ENCODE results near the gene AKAP10.
"Not testable (repeated sequence)": the region's sequence is repeated elsewhere in the genome, so short reads cannot be mapped to it uniquely, and the experiment has no call there.

The AKAP10 gene

DNA sequence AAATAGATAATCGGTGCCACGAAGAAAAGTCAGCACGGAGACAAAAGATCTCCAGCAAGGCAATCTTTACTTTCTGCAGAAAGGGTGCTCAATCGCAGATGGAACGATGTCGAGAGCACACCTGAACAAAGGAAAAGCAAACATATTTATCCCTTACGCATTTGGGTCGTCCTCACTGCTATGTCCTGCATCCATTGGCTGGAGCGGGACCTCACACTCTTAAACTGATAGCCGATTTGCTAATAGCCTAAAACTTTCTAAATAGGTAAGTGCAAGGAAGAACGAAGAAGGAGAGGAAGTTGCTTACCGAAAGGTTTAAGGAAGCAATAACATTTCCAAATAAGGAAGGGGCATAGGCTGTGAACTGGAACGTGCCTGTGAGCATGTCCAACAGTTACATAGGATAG is 1.2 kb upstream of the AKAP10 start:
- DNase-seq = no peak

DNA sequence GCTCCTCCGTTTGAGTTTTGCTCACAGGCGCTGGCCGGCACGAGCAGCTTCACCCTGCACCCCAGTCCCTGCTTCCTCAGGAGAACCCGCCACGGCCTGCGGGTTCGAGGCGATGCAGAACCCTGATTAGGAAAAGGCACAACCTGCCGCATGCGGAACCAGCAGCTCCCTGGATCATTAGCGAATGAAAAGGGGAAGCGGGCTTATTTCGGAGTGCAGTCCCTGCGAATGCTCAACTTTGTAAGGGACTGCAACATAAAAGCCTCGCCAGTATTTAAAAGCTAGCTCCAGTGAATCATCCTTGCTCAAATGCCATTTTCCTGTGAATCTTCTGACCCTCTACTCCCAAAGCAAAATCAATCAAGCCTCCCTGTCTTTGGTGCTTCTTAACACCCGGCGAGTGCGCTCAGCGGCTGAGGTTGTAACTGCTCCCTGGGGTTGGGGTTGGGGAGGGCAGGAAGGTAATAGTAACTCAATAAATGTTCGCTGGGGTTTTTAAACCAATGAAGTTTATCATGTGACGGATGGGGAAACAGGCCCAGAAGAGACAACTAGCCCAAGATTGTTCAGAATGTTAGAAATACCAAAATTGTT is 678 bp upstream of the AKAP10 start:
- DNase-seq = no peak

DNA sequence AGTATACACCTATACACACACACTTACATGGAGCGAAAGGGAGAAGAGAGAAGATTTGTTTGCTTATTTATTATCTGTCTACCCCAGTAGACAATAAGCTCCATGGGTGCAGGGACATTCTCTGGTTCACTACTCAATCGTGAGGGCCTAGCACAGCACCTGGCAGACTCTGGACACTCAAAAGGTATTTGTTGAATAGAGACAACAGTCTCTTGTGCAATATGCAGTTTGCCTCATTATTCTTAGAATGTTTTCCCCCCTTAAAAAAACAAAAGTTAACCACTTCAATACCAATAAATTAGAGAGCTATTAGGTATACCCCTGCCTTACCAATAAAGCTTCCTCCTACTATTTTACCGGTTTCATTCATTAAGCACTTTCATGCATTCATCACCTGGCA is 2.0 kb downstream of the AKAP10 start:
- no peak for DNase-seq

DNA sequence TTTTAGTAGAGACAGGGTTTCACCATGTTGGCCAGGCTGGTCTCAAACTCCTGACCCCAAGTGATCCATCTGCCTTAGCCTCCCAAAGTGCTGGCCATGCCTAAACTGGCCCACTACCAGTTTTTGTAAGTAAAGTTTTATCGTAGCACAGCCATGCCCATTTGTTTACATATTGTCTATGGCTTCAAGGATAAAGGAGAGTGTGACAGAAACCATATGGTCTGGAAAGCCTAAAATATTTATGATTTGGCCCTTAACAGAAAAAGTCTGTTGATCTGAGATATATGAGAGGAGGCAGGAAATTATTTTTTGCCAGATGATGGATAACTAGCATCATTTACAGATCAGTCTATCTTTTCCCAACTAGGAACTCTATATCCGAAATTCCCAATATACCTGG is 4.5 kb downstream of the AKAP10 start:
- no peak for DNase-seq

DNA sequence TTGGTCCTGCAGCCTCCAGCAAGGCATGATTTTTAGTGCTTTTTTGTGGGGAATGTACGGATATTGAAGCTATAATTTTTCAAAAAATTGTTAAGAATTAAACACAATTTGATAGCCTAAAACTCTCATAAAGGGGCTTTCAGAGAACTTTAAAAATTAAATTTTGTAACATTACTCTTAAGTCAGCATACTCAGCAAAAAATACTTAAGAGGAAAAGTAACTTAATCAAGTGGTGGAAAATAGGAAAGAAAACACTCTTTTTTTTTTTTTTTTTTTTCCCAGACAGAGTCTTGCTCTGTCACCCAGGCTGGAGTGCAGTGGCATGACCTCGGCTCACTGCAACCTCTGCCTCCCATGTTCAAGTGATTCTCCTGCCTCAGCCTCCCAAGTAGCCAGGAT is 14.7 kb downstream of the AKAP10 start:
- DNase-seq = not testable (repeated sequence)

DNA sequence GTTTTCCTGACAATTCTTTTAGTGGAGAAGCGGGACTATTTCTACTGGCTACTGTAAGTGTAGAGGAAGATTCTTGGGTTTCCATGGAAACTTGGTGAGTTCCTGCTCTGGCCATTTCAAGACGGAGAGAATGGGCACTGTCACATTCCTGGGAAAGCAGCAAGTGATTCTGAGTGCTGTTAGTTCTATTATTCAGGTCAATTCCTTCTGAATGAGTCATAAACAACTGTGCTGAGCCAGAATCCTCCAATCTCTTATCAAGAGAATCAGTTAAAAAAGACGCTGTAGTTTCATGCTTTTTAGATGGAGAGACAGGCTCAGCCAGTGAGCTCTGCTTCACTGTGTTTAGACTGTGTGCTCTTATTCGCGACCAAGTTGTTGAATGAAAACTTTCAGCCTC is 19.6 kb downstream of the AKAP10 start:
- DNase-seq = no peak

DNA sequence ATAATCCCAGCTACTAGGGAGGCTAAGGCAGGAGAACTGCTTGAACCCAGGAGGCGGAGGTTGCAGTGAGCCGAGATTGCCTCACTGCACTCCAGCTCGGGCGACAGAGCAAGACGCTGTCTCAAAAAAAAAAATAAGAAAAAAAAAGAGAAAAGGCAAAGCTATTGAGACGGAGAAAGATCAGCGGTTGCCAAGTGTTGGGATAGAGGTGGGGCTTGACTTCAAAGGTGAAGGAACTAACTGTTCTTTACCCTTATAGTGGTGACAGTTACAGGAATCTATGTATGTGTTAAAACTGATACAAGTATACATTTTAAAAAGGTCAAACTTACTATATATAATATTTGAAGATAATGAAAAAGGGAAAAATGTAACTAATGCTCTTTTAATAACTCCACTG is 22.5 kb downstream of the AKAP10 start:
- no peak for DNase-seq

DNA sequence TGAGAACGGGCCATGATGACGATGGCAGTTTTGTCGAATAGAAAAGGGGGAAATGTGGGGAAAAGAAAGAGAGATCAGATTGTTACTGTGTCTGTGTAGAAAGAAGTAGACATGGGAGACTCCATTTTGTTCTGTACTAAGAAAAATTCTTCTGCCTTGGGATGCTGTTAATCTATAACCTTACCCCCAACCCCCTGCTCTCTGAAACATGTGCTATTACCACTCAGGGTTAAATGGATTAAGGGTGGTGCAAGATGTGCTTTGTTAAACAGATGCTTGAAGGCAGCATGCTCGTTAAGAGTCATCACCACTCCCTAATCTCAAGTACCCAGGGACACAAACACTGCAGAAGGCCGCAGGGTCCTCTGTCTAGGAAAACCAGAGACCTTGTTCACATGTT is 26.2 kb downstream of the AKAP10 start:
- DNase-seq = not testable (repeated sequence)

DNA sequence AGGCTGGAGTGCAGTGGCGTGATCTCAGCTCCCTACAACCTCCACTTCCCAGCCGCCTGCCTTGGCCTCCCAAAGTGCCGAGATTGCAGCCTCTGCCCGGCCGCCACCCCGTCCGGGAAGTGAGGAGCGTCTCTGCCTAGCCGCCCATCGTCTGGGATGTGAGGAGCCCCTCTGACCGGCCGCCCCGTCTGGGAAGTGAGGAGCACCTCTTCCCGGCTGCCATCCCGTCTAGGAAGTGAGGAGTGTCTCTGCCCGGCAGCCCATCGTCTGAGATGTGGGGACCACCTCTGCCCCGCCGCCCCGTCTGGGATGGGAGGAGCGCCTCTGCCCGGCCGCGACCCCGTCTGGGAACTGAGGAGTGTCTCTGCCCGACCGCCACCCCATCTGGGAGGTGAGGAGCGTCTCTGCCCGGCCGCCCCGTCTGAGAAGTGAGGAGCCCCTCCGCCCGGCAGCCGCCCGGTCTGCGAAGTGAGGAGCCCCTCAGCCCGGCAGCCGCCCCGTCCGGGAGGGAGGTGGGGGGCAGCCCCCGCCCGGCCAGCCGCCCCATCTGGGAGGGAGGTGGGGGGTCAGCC is 26.9 kb downstream of the AKAP10 start:
- not testable (repeated sequence) for DNase-seq

DNA sequence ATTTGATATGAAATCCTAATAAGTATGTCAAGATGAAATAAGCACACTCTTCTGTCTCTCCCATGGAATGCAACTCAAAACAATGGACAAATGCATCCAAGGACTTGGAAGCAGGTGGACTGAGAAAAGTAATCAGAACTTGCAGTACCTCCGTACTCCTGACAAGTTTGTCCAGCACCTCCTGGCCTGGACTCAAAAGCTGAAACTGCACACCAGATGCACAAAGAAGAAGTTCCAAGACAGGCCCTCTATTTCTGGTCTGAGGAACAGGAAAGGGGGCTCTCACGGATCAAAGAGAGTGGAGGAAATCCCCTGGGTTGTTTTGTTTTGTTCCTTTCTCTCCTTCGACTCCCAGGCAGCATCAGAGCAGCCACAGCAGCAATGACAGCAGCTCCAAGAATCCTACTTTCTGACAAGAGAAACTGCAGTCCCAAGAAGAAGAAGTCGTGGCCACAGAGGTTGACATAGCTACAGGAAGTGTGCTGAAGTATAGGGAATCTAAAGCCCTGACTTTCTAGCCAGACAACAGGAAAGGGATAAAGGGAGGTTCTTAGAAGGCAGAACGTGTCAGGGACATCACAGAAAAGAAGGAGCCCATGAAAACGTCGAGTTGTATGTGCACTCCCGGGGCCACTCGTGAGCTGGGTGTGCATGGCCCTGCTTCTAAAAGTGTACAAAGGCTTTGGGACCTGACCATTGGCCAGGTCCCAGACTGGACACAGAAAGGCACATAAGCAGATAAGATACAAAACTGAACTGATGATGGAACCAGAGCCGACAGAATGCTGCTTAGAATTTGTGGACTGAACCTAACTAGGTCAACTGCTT is 29.3 kb downstream of the AKAP10 start:
- no peak for DNase-seq

DNA sequence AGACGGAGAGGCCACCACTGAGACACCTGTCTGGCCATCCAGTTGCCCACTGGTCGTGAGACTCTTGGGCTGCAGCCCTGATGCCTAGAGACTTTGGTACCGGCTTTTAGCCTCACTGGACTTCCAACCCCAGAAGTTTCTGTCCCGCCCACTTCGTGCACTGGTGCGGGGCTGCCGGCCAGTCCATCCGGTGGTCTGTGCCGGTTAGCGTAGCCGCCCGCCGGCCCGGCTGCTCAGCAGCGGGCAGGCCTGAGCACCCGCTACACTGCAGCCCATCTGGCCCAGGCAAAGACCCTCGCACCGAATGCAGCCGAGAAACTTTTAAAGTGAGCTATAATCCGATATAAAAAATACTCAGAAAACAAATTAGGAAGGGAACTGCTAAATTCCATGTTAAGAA is 30.7 kb downstream of the AKAP10 start:
- no peak for DNase-seq

DNA sequence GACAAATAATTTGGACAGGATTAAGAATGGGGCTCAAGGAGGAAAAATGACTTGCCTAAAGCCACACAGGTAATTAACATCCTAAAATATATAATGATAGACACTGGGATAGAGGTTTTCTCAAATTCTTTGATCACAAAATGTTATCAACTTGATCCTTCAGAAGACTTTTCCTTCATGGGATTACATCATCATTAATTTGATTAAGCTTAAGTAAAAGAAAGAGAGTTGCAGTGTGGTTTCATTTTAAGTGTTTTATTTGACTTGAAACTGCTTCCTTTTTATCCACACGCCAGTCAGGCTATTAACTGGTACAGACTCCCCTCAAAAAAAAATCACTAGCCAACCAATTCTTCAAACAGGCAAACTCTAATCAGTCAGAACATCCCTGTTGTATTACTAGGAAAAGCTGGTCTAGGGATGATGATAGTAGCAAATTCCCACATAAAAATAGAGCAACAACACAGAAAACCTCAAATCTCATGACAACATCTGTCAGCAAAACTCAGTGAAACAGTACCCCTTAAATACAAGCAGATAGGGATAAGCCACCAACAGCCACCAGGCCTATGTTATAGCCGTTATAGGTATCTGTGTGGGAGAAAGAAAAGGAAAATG is 32.5 kb downstream of the AKAP10 start:
- no peak for DNase-seq

DNA sequence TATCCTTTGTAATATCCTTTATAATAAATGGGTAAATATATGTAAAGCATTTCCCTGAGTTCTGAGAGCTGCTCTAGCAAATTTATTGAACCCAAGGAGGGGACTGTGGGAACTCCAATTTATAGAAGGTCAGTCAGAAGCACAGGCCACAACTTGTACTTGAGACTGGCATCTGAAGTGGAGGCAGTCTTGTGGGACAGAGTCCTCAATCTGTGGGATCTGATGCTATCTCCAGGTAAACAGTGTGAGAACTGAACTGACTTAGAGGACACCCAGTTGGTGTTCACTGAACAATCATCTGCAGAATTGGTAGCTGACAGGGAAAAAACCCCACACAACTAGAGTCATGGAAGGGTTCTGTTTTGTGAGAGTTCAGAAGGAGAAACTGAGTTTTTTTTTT is 34.0 kb downstream of the AKAP10 start:
- no peak for DNase-seq

DNA sequence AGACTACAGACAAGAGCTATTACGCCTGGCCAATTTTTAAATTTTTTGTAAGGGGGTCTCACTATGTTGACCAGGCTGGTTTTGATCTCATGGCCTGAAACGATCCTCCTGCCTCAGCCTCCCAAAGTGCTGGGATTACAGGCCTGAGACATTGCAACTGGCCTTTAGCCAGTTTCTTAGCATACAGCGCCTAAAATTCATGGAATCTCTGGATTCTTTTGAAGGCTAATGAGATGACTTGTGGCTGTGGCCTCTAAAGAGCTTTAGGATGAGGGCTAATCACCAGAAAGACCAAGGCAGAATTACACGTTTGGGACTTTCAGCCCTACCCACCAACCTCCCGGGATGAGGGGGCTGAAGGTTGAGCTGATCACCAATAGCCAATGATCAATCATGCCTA is 34.6 kb downstream of the AKAP10 start:
- no peak for DNase-seq

DNA sequence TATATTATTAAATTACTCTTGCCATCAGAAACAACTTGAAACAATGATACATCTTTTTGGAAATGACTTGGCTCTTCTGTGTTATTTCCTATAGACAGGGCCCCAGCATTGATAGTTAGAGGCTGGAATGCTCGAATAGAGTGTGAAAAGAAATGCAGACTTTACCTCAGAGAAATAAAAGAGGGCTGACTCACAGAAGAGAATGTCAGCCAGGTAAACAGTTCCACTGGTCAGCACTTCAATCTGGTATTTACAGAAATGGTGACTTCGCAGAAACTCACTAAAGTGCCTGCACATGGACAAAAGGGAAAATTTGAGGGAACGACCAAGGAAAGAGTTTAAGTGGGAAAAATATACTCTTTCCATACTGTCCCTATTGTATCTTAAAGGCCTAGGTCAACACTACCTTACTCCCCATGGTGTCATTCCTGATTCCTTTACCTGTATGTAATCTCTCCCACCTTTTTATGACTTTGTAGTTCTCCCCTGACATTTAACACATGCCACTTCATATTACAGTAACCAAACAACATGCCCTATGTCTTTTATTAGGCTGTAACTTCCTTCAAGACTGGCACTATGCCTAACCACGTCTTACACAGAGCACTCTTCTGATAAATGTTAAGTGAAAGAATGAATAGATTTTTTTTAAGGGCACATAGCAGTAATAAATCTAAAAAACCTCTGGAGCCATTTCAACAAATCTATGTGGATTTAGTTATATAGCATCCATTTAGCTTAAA is 36.7 kb downstream of the AKAP10 start:
- no peak for DNase-seq

DNA sequence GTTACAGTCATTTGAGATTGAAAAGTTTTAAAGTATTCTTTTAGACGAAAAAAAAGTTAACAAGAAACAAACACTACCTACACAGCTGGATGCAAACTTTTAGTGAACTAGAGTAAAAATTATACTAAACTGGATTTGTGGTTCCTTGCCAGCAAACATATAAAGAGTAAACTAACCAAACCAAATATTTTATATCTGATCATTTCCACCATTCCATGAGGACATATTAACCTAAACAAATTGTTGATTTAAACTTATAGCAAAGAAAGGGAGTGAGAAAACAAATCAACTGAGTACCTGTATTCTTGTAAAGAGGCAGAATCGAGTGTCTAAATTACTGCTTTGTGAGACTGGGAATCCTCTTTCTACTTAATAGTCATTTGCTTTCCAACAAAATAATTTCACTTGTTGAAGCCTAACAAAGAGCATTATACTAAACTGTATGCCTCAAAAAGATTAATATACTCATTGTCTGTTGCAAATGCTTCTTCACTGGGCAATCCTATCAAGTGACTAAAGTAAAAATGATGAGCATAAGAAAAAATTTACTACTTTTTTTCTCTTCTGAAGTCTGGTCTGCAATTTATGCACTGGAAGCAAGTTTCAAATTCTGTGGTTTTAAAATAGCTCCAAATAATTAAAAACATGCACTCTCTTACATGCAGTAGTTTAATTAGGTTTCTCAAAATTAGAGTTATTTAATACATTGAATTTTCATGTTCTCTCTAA is 37.5 kb downstream of the AKAP10 start:
- DNase-seq = no peak

DNA sequence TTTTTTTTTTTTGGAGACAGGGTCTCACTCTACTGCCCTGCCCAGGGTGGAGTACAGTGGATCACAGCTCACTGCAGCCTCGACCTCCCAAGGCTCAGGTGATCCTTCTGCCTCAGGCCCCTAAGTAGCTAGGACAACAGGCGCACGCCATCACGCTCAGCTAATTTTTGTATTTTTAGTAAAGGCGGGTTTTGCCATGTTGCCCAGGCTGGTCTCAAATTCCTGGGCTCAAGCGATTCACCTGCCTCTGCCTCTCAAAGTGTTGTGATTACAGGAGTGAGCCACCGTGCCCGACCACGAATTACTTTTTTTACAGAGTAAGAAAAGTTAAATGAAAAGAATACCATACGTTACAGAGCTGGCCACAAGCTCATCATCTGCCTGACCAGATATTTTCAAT is 38.9 kb downstream of the AKAP10 start:
- no peak for DNase-seq

DNA sequence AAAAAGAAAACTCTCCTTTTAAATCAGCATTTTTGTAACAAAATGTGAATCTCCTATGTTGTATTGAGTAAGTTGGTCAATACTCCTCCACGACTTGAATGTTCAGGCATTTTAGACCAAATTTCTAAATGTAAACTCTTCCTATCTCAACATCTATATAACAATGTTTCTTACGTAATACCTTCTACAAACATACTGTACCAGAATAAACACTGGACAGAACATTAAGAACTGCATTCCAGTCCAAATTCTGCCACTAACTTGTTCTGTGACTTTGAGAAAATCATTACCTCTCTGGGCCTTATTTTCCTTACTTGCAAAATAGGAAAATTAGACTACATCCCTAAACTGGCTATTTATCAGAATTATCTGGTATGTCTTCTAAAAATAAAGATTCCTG is 40.1 kb downstream of the AKAP10 start:
- no peak for DNase-seq

DNA sequence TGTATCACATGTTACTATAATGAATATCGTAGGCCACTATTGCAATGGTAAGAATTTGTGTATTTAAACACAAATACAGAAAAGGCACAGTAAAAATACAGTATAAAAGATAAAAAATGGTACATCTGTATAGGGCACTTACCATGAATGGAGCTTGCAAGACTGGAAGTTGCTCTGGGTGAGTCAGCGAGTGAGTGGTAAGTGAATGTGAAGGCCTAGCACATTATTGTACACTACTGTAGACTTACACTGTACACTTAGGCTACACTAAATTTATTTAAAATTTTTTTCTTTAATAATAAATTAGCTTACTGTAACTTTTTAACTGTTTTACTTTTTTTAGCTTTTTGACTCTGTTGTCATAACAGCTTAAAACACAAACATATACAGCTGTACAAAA is 42.5 kb downstream of the AKAP10 start:
- no peak for DNase-seq

DNA sequence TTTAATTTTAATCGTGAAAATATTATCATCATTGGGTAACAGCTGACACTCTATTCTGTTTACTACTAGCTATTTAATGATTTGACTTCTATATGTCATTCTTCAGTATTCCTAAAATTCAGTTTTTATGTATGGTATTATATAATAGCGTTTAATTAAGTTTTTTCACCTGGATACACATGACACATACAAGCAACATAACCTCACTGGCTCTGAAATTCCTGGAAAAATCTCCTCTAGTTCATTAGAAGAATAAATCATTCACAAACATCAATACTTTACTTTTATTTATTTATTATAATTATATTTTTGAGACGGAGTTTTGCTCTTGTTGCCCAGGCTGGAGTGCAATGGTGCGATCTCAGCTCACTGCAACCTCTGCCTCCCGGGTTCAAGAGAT is 44.0 kb downstream of the AKAP10 start:
- DNase-seq = no peak

DNA sequence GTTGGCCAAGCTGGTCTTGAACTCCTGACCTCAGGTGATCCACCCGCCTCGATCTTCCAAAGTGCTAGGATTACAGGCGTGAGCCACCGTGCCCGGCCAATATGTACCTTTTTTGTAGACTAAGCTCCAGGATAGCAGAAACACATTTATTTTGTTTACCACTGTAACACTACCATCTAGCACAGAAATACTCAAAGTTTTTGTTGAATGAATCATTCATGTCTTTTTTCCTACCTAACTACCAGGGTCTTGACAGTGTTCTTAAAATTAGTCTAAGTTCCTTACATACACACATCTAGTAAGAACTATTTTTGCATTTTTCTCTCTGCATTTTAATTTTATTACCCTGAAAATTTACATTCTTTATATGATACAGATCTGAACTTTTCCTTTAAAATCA is 44.4 kb downstream of the AKAP10 start:
- DNase-seq = no peak

DNA sequence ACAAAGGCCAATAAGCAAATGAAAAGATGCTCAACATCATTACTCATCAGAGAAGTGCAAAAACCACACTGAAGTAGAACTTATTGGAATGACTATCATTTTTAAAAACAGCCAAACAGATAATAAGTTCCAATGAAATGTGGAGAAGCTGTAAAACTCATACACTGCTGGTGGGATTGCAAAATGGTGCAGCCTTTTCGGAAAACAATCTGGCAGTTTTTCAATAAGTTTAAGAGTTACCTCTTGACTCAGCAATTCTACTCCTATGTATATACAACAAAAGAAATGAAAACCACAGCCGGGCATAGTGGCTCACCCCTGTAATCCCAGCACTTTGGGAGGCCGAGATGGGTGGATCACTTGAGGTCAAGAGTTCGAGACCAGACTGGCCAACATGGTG is 49.3 kb downstream of the AKAP10 start:
- DNase-seq = no peak

All from NK-92 treated with Interleukin-12 subunit alpha and Interleukin-12 subunit beta, amount 100 ng/mL, for 24 hours (cell line).